NCI-H460 (cell line): ENCODE data around the gene ABCC1. TPM values are rescaled to one million over a fixed set of nuclear protein-coding genes. Genes with fewer than 3 reads are reported as not detected.
"Not testable (repeated sequence)": the region's sequence is repeated elsewhere in the genome, so short reads cannot be mapped to it uniquely, and the experiment has no call there.

Source experiments
- DNase-seq: peaks from one replicate; pipeline ENCODE4 v3.0.0-alpha.2; 2016; ENCODE audit warnings: low read depth; ENCODE audit errors: extremely low read depth
- total RNA-seq: library from RNA; depleted of rRNA; stranded (reverse); fragments of >200 nt; shearing (Covaris generic); gene quantifications from 2 replicates; pipeline ENCODE4 v1.2.3, GENCODE V29; 2014

Gene ABCC1
- total RNA-seq, 1 experiment from 2014 or later: 27.7 TPM

GRCh38 chr16:16148000-16148599, 198.7 kb downstream of the ABCC1 start:
- not testable (repeated sequence) for DNase-seq

GRCh38 chr16:16148755-16149154, 199.3 kb downstream of the ABCC1 start:
- DNase-seq: no peak

DNA sequence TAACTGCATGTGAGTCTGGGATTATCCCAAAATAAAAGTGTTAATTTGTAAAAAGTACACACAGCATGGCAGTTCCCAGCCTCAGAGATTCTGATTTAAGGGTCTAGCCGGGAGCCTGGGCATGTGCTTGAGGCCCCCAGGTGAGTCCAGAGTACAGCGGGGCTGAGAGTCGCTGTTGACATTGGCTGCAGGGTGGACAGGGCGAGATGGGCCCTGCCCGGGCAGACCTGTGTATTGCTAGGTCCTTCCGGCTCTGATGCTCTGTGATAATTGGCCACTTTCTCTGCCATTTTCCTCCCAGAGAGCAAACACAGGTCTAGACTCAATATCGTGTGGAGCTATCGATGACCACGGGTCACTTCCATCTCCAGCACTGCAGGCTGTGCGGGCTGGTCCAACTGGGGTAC, 200.3 kb downstream of the ABCC1 start:
- DNase-seq: no peak

DNA sequence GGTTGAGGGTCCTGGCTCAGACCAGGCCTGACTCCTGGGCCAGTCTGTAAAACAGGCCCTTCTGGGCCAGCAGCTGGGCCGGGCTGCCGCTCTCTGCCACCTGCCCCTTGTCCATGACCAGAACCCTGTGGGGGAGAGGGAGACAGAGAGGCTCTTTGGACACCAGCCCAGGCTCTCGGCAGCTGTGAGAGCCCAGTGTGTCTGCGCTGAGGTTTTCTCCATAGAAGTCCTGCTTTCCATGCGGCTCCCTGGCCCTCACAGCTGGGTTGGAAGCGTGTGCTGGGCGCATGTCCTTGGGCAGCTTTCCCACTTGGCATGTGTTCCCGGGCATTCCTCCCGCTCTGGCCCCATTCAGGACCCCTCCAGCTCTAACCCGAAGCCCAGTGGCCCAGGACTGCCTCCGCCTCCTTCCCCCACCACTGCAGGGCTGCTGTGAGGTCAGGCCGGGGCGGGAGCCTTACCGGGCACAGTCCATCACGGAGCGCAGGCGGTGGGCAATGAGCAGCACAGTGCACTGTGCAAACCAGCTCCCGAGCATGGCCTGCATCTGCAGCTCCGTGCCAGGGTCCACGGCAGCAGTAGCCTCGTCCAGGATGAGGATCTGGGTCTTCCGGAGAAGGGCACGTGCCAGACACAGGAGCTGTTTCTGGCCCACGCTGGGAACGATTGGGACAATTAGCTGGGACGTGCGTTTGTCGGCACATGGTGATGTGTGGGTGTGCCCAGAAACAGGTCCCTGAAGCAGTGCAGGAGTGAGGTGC, 200.9 kb downstream of the ABCC1 start:
- no peak for DNase-seq

DNA sequence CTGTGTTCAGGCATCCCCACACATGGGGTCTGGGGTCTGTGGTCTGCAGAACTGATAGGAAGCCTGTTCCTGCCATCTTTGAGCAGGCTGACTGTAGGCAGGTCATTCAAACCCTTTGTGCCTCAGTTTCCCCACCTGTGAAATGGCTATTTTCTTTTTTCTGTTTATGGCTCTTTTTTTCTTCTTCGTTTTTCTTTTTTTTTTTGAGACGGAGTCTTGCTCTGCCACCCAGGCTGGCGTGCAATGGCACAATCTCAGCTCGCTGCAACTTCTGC, 201.4 kb downstream of the ABCC1 start:
- DNase-seq: no peak

GRCh38 chr16:16151315-16151714, 201.9 kb downstream of the ABCC1 start:
- no peak for DNase-seq

GRCh38 chr16:16153000-16153399, 203.6 kb downstream of the ABCC1 start:
- DNase-seq: not testable (repeated sequence)

- no peak for DNase-seq
Measured at GRCh38 chr16:16154281-16154951, 205.0 kb downstream of the ABCC1 start.

- no peak for DNase-seq
Measured at GRCh38 chr16:16155234-16155633, 205.8 kb downstream of the ABCC1 start.

DNA sequence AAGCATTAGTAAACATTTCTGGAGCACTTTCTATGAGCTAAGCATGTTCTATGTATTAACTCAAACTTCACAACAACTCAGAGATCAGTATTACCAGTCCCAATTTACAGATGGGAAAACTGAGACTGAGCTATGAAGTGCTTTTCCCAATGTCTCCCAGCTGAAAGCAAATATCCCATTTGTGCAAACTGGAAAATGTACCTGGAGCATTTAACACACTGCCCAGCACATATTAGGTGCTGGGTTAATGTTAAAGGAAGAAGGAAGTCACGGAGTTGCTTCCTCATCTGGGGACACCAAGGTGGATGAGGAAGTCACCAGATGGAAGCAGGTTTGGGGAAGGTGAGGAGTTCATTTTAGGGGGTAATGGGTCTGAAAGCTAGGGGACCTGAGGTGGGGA, 207.8 kb downstream of the ABCC1 start:
- no peak for DNase-seq

DNA sequence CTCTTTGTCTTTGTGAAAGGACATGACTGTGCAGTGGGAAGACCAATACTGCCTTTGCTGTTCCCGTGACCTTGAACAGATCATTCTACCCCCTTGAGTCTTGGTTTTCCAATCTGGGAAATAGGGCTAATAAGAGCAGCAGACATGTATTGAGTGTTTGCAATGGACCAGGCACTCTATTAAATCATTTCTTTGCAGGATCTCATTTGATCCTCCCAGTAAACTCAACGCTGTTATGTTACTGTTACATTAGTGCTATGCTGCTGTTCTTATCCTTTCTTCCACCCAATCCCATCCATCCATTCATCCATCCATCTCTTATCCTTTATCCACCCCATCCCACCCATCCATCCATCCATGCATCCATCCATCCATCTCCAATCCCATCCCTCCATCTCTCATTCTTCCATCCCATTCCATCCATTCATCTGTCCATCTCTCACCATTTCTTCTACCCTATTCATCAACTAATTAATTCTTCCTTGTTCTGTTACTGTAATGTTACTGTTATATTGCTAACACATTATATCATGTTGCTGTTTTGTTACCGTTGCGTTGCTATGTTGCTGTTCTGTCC, 208.8 kb downstream of the ABCC1 start:
- DNase-seq: no peak

DNA sequence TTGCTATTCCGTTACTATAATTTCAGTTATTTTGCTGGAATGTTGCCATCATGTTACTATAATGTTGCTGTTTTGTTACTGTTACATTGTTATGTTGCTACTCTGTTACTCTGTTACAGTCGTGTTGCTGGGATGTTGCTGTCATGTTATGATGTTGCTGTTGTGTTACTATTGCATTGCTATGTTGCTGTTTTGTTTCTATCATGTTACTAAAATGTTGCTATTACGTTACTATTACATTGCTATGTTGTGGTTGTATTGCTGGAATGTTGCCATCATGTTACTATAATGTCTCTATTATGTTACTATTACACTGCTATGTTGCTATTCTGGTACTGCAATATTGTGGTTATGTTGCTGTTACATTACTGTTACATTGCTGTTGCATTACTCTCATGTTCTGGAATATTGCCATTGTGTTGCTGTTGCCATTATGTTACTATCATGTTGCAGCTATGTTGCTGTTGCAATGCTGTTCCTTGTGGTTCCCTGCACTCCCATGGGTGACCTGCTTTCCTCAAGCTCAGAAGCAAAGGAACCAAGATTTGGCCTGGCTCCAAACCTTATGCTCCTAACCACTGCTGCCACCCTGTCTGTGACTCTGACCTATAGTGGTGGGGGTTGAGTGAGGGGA, 209.4 kb downstream of the ABCC1 start:
- peak; percentile 9 for DNase-seq

- no peak for DNase-seq
Measured at GRCh38 chr16:16159662-16160061, 210.2 kb downstream of the ABCC1 start.

- no peak for DNase-seq
Measured at GRCh38 chr16:16161319-16161718, 211.9 kb downstream of the ABCC1 start.

GRCh38 chr16:16161840-16162239, 212.4 kb downstream of the ABCC1 start:
- not testable (repeated sequence) for DNase-seq

GRCh38 chr16:16162591-16162990, 213.2 kb downstream of the ABCC1 start:
- no peak for DNase-seq

- DNase-seq: no peak
Measured at GRCh38 chr16:16163109-16163508, 213.7 kb downstream of the ABCC1 start.

DNA sequence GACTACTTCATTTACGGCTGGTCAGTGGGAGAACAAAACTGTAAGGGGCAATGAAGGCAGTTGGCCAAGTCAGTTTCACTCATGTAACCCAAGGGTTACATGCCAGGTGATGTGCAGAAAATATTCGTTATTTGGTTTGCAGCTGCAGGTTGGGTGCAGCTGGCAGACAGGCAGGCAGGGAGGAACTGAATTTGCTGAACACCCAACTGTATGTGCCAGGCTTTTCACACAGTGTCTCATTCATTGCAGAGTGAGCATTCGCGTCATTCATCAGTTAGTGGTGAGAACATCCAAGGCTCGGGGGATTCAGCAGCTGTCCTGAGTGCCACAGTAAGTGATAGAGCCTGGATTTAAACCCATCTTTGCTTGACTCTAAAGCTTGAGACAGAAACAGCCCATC, 214.2 kb downstream of the ABCC1 start:
- no peak for DNase-seq

- DNase-seq: no peak
Measured at GRCh38 chr16:16164243-16164642, 214.8 kb downstream of the ABCC1 start.

DNA sequence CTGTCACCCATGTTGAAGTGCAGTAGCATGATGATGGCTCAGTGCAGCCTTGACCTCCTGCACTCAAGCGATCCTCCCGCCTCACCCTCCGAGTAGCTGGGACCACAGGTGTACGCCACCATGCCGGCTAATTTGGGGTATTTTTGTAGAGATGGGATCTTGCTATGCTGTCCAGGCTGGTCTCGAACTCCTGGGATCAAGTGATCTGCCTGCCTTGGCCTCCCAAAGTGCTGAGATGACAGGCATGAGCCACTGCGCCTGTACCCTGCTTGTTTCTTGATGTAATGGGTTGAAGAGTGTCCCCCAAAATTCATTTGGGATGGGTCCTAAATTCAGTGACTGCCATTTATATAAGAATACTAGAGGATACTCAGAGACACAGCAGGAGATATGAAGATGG, 216.7 kb downstream of the ABCC1 start:
- DNase-seq: no peak

DNA sequence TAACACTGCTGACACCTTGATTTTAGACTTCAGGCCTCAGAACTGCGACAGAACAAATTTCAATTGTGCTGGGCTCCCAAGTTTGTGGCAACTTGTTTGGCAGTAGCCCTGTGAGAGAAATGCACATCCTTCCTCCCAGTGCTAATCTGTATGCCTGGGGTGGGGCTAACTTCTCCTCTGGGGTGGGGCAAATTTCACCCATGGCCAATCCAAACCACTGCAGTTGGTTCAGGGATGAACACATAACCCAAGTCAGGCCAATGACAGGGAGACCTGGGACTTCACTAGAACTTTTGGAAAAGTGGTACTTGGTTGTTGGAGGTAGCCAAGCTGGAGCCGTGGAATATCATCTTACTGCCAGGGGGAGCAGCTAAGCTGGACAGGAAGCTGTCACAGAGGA, 217.5 kb downstream of the ABCC1 start:
- no peak for DNase-seq
